ENCODE measurements around the gene HEPHL1. TPM values are rescaled to one million over a fixed set of nuclear protein-coding genes. Genes with fewer than 3 reads are reported as not detected.

The HEPHL1 gene
- total RNA-seq, 4 donors from 2014 or later = 0.32 to 15.2 (median 2.2) TPM

DNA sequence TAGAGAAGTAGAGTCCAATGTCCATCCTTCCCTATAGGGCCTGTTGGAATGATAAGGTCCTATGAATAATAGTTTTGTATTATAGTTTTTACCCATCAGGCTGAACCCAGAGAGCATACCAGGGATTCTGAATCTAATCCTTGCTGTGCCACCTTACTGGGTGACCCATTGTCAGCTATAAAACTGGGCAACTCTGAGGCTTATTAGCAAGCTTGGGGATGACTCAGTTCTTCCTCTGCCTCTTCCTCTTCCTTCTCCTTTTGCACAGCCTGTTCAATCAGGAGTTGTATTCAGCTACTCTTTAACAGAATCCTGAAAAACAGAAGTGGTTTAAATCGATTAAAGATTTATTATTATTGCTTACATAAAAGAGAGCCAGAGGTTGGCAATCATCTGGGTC lies 8.9 kb downstream of the HEPHL1 start:
- no peaks in the 10 kb centered on the region for H3K4me1 ChIP-seq
- no peak overlapping the region for H3K27ac ChIP-seq
- no peak for TF ChIP-seq CTCF (IDR thresholded peaks at IDR 0.05)
- TF ChIP-seq POLR2AphosphoS5 (IDR thresholded peaks at IDR 0.05) = no peak
- no peak for TF ChIP-seq POLR2A (IDR thresholded peaks at IDR 0.05)
- TF ChIP-seq EP300 (IDR thresholded peaks at IDR 0.05) = no peak
- WGBS = 89% methylated on average over 1 of the region's 1 CpG
- H3K4me3 ChIP-seq = no peak overlapping the region
- no peaks in the 10 kb centered on the region for H3K27me3 ChIP-seq
- peaks cover 4% of the 10 kb centered on the region for H3K9me3 ChIP-seq
- no peak for DNase-seq (ENCODE audit: low spot score in 2 of 2)
- no peaks in the 10 kb centered on the region for H3K36me3 ChIP-seq

GRCh38 chr11:94031625-94032024 lies 10.5 kb downstream of the HEPHL1 start:
- Histone ChIP-seq H3K36me3 (no peaks in the 10 kb centered on the region), H3K27me3 (no peaks in the 10 kb centered on the region), H3K4me1 (no peaks in the 10 kb centered on the region), H3K27ac (no peak overlapping the region), H3K4me3 (no peak overlapping the region), H3K9me3 (peaks cover 4% of the 10 kb centered on the region)
- 68% methylated on average over 4 of the region's 4 CpGs for WGBS
- TF ChIP-seq EP300 (IDR thresholded peaks at IDR 0.05) (no peak), POLR2AphosphoS5 (IDR thresholded peaks at IDR 0.05) (no peak), CTCF (IDR thresholded peaks at IDR 0.05) (no peak), POLR2A (IDR thresholded peaks at IDR 0.05) (no peak)
- DNase-seq (ENCODE audit: low spot score in 2 of 2) = no peak

- no peaks in the 10 kb centered on the region for H3K27me3 ChIP-seq
- H3K4me1 ChIP-seq = no peaks in the 10 kb centered on the region
- no peak overlapping the region for H3K27ac ChIP-seq
- H3K4me3 ChIP-seq = no peak overlapping the region
- 79% methylated on average over 5 of the region's 5 CpGs for WGBS
- H3K9me3 ChIP-seq = peaks cover 4% of the 10 kb centered on the region
- no peaks in the 10 kb centered on the region for H3K36me3 ChIP-seq
- no peak for DNase-seq (ENCODE audit: low spot score in 2 of 2)
- no peak for TF ChIP-seq POLR2AphosphoS5 (IDR thresholded peaks at IDR 0.05)
- no peak for TF ChIP-seq CTCF (IDR thresholded peaks at IDR 0.05)
- TF ChIP-seq POLR2A (IDR thresholded peaks at IDR 0.05) = no peak
- no peak for TF ChIP-seq EP300 (IDR thresholded peaks at IDR 0.05)
Observed at GRCh38 chr11:94032066-94032465, 10.9 kb downstream of the HEPHL1 start.

GRCh38 chr11:94032725-94033124 lies 11.6 kb downstream of the HEPHL1 start:
- H3K27ac ChIP-seq = no peak overlapping the region
- TF ChIP-seq EP300 (IDR thresholded peaks at IDR 0.05) (no peak), POLR2AphosphoS5 (IDR thresholded peaks at IDR 0.05) (no peak), POLR2A (IDR thresholded peaks at IDR 0.05) (no peak), CTCF (IDR thresholded peaks at IDR 0.05) (no peak)
- H3K36me3 ChIP-seq = no peaks in the 10 kb centered on the region
- peaks cover 4% of the 10 kb centered on the region for H3K9me3 ChIP-seq
- H3K4me1 ChIP-seq = no peaks in the 10 kb centered on the region
- DNase-seq (ENCODE audit: low spot score in 2 of 2) = no peak
- 74% methylated on average over 8 of the region's 8 CpGs for WGBS
- H3K4me3 ChIP-seq = no peak overlapping the region
- H3K27me3 ChIP-seq = no peaks in the 10 kb centered on the region

DNA sequence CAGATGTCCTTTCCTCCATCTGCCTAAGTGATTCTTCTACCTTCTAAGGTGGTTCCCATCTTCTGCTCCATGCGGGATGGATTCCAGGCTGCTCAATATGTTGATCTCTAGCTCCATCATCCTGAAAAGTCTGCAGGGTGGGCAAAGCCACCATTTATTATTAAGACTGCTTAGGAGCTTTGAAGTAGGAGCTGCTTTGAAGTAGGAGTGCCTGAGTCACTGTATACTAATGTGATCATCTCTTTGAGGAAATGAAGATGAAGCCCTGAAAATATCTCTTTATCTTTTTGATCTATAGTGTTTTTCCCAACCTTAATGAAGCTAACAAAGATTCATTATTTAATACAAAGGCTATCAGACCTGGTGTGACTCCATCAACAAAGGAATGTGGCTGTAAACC lies 13.1 kb downstream of the HEPHL1 start:
- DNase-seq (ENCODE audit: low spot score in 2 of 2) = no peak
- H3K9me3 ChIP-seq = peaks cover 4% of the 10 kb centered on the region
- H3K27me3 ChIP-seq = no peaks in the 10 kb centered on the region
- no peak overlapping the region for H3K27ac ChIP-seq
- no peak overlapping the region for H3K4me3 ChIP-seq
- no peaks in the 10 kb centered on the region for H3K36me3 ChIP-seq
- no peak for TF ChIP-seq EP300 (IDR thresholded peaks at IDR 0.05)
- no peak for TF ChIP-seq POLR2AphosphoS5 (IDR thresholded peaks at IDR 0.05)
- TF ChIP-seq CTCF (IDR thresholded peaks at IDR 0.05) = no peak
- TF ChIP-seq POLR2A (IDR thresholded peaks at IDR 0.05) = no peak
- no peaks in the 10 kb centered on the region for H3K4me1 ChIP-seq
- 79% methylated on average over 1 of the region's 1 CpG for WGBS

Measured in suprapubic skin (tissue), 4 donors.